Measurements from ENCODE around the gene RABGEF1. TPM values are rescaled to one million over a fixed set of nuclear protein-coding genes. Genes with fewer than 3 reads are reported as not detected.
"Not testable (repeated sequence)": the region's sequence is repeated elsewhere in the genome, so short reads cannot be mapped to it uniquely, and the experiment has no call there.

RABGEF1 gene
- total and polyA plus RNA-seq, 2 of the 8 experiments (the other 6 are each of a cell fraction or from before 2014, with no cell fraction given): 10.2 to 18.0 TPM

- H4K5ac ChIP-seq (ENCODE audit: insufficient read length, low read depth, low read length); H3K27ac ChIP-seq (ENCODE audit: low read depth, low read length); H3K79me1 ChIP-seq (ENCODE audit: low read depth, low read length); DNase-seq (ENCODE audit: low read depth in 1 of 2, low spot score in 2 of 2); H2BK15ac ChIP-seq (ENCODE audit: low read length); H3K36me3 ChIP-seq (ENCODE audit: control insufficient read depth in 2 of 4, insufficient read depth in 4 of 4, low read length in 3 of 4); H2BK20ac ChIP-seq (ENCODE audit: low read length); H3K18ac ChIP-seq (ENCODE audit: extremely low read depth, low read length); FAIRE-seq; H3K23ac ChIP-seq (ENCODE audit: insufficient read length); H3K9ac ChIP-seq (replicated peaks in 1 of 4; ENCODE audit: extremely low read depth in 1 of 4, low read depth in 3 of 4, low read length in 3 of 4); H3K14ac ChIP-seq (ENCODE audit: insufficient read length); H2BK12ac ChIP-seq (ENCODE audit: low read depth, low read length); H4K20me1 ChIP-seq (replicated peaks in 1 of 2; ENCODE audit: control insufficient read depth in 1 of 2, insufficient read depth in 2 of 2, low read length in 2 of 2); H2BK5ac ChIP-seq (ENCODE audit: low read depth, low read length); H3K9me3 ChIP-seq (ENCODE audit: insufficient read depth in 2 of 2, low read depth in 1 of 2, low read length in 1 of 2); H2BK120ac ChIP-seq (replicated peaks; ENCODE audit: low read depth, low read length); H3K4me1 ChIP-seq (replicated peaks in 1 of 4; ENCODE audit: control insufficient read depth in 3 of 4, insufficient read depth in 4 of 4, low read length in 3 of 4); H3K4ac ChIP-seq (replicated peaks; ENCODE audit: insufficient read length, low read depth, low read length); H4K8ac ChIP-seq (ENCODE audit: extremely low read depth, insufficient read depth, low read length); H3K4me3 ChIP-seq (ENCODE audit: extremely low read depth in 1 of 4, insufficient read depth in 2 of 4, low read depth in 3 of 4, low read length in 4 of 4); H3K27me3 ChIP-seq (replicated peaks in 1 of 4; ENCODE audit: control insufficient read depth in 3 of 4, extremely low read depth in 1 of 4, insufficient read depth in 3 of 4, low read length in 3 of 4); H3K79me2 ChIP-seq (ENCODE audit: control insufficient read depth in 1 of 2, insufficient read depth in 2 of 2, low read length in 2 of 2); H3K23me2 ChIP-seq (ENCODE audit: low read depth, low read length); H4K91ac ChIP-seq (replicated peaks; ENCODE audit: insufficient read length, low read length); CTCF ChIA-PET (ENCODE audit: partially characterized antibody); H3K56ac ChIP-seq (replicated peaks; ENCODE audit: insufficient read length, low read depth, low read length); H3K4me2 ChIP-seq (ENCODE audit: insufficient read depth in 1 of 2, low read depth in 2 of 2, low read length in 2 of 2); H2AFZ ChIP-seq (ENCODE audit: low read length); H2AK5ac ChIP-seq (ENCODE audit: low read depth, low read length): not testable (repeated sequence)
- 93% methylated on average over 7 of the region's 7 CpGs; no CpG with 5 or more reads in 1 of the 2 experiments for WGBS, 2 experiments (ENCODE audit: extremely low coverage in 1 of 2, insufficient coverage in 1 of 2, insufficient read length in 1 of 2, insufficient replicate concordance in 2 of 2, low coverage in 1 of 2, low lambda C conversion rate in 2 of 2, missing lambda C conversion rate in 1 of 2)
- POLR2A ChIA-PET (ENCODE audit: partially characterized antibody): interaction anchor here (0.7 kb wide), 1 partner anchor 95 kb away, joined by 3 read pairs; no protein-coding TSS in a partner anchor
Measured at GRCh38 chr7:66716634-66717033, 23.9 kb upstream of the RABGEF1 start.
